NCI-H2107 treated with DMSO at 0.1 percent for 48 hours (cell line): ENCODE results near the gene SVEP1.
"Not testable (repeated sequence)": the region's sequence is repeated elsewhere in the genome, so short reads cannot be mapped to it uniquely, and the experiment has no call there.

Experiments
- DNase-seq: peaks from one replicate; lab custom pipeline; 2025; ENCODE audit not compliant: unreplicated experiment; lab: John Stamatoyannopoulos, UW

SVEP1 gene

DNA sequence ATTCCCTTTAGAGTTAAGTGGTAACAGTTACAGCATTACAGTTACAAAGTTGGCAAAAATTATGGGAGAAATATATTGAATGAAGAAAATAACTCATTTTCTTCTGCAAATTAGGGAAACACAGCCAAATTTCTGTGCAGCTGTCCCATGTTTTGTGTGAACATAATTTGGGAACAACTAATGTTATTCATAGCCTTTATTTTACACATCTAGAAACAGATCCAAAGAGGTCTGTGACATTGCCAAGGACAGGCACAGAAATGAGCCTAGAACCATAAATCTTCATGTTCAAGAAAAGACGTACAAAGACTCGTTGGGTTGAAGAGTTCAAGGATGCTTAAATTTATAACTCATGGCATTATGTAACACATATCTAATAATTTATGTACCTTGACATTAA, 127.8 kb downstream of the SVEP1 start:
- DNase-seq = no peak

DNA sequence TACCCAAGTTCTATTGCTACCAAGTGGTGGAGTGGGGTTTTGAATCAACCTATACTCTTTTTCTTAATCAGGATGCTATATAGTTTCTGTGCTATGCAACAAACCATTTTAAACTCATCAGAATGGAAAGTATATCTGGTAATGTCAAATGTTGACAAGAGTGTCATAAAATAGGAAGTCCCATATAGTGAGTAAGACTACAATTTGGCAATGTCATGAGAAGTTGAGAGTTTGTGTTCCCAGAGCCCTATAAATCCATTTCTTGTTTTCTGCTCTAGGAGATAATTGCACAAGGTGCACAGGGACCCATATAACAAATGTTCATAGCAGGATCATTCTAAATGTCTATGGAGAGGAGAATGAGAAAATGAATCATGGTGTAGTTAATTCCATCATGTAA, 132.1 kb downstream of the SVEP1 start:
- no peak for DNase-seq

DNA sequence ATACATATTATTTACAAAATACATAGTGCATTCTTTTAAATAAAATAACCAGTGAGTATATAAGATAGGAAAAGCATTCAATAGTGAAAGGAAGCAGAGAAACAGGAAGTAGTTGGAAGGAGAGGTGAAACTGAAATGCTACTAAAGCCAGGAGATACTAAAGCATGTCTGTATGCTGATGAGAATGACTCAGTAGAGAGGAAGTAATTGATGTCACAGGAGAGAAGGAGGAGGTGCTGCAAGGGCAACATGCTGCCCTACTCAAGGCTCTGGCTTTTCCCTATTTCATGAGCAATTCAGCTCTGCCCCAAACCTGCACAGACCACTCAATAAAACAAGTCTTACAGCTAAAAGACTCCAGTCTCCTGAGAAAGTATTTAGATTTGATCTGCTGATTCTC, 133.4 kb downstream of the SVEP1 start:
- no peak for DNase-seq

DNA sequence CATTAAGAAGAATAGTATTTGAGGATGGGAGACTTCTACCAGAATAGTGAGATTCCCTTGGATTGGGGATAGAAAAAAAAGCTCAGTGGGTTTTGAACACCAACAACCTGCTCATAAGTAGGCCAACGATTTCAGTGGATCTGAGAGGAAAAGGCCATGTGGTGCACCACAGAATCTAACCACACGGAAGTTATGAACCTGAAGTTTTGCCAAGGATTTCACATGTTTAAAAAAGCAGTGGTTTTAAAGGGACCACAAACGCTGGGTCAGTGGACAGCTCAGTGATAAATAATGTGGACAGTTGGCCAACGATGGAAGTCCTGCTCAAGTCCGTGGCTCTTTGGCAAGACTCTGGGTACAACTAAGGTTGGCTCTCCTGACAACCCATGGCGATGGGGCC, 134.6 kb downstream of the SVEP1 start:
- no peak for DNase-seq

DNA sequence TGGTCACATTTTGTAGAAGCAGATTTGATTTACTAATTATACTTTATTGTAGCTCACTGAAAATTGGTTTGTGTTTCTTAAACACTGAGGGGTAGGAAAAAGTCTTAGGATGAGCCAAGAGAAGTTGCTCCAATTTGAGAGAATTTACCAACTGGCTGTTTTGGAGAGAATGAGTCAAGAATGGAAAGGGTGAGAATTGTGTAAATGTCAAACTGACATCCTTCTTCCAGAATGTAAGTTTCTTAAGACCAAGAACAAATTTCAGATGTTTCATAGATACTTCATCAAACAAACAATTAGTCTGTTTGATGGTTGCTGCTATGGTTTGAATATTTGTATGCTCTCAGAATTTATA, 135.7 kb downstream of the SVEP1 start:
- no peak for DNase-seq

DNA sequence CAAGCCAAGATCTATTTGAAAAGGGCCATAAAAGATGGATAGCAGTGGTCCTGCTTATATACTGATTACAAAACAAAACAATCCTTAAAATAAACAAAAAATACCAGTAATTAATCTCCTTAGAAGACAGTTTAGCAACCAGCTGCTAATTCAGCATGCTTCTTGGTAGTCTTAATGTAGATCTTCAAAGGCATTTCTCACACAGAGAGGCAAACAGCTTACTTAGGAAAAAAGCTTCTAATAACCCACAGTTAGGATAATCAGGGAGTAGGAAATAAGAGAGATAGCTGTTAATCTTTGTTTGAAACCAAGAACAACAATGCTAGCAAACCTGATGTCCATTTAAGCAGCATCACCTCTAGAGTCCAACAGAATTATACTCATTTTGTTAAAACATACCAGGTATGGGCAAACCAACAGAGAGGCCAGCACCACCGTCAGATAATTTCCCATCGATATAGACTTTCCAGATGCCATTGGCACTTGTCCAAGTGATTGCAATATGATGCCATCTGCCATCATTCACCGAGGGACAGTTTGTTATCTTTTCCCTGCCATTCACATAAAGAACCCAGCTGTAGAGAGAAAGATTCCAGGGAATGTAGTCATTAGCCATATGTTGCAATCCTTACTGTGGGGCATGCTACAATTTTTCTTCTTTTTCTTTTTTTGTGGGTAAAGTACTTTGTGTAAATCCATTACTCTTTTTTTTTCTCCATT, 136.2 kb downstream of the SVEP1 start:
- no peak for DNase-seq

DNA sequence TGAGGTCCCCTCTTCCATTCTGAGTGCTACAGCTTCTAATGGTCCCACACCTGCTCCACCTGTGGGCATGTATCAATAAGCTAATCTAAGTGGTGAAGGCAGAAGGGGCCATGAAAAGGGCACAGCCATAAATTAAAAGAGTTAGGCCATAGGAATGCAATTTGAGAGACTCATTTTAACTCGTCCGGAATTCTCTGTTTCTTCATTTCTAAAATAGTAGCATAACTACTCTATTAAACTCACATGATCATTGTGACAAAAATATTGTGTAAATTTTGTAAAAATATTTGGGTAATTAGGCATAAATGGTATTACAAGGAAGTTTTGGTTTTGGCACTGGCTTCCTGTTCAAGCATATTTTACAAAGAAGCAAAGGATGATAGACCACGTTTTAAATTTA, 138.7 kb downstream of the SVEP1 start:
- no peak for DNase-seq

DNA sequence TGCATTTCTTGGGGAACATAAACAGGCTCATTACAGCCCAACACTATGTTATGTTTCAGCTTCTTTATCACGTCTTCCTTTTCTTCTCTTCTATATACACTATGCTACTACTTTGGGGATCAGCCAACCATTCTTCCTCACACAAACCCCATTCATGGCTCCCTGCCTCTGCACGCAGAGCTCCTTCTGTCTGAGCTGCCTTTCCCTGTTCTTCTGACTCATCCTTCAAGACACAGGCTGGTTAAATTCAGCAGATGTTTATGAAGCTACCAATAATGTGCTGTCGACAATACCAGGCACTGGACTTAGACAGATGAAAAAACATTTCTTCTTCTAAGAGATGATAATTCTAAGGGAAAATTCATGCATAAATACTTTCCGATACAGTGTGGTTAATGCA, 139.4 kb downstream of the SVEP1 start:
- DNase-seq = no peak

DNA sequence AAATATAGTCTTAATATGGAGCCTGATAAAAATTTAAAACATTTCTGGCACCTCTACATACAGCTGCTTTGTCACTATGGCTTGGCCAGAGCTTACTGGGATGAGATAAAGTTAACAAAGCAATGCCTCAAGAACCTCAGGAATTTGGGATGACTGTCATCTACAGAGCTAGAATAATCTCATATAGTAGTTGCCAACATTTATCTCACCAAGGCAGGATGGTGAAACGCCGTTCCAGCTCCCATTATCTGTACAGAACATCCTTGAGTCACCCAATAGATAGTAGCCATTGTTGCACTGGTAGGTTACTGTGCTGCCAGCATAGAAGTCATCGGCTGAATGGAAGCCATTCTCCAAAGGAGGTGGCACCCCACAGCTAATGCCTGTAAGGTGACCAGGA, 147.3 kb downstream of the SVEP1 start:
- no peak for DNase-seq

DNA sequence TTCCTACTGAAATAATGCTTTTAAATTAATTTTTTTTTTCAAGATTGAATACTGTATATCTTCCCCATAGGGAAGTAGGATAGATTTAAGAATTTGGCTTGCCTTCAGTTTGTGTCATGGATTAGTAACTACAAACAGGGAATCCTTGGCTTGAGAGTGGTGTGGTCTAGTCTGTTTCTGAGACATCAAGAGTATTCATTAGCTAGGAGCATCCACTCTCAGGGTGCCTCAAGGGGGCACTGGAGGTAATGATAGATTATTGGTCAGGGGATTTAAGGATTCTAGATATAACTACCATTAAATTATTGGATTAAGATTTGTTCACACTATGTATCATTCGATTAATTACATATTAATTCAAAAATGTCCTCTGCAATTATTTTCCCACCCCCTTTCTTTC, 150.1 kb downstream of the SVEP1 start:
- no peak for DNase-seq

DNA sequence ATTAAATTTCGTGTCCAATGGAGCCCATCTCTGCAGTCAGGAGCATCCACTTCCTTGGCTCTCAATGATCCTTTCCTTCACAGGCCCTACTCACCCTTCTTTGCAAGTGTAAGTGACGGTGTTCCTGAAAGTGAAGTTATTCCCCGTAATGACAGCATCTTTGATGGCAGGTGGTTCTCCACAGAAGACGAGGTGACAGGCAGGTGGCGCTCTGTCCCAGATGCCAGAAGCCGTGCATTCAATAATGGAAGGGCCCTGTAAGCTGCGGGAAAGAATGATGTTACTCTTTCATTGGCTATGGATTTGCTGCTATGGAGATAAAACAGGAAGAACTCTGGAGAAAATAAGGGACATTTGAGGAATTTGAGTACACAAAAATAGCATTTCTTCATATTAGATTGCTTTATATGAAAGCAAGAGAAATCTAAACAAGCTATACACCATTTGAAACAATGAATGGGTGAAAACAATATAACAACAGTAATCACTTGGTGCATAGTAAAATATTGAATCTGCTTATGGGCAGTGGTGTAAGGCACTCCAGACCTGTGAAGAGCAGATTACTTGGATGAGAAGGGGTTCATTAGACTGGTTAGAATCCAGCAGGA, 151.9 kb downstream of the SVEP1 start:
- DNase-seq = no peak

DNA sequence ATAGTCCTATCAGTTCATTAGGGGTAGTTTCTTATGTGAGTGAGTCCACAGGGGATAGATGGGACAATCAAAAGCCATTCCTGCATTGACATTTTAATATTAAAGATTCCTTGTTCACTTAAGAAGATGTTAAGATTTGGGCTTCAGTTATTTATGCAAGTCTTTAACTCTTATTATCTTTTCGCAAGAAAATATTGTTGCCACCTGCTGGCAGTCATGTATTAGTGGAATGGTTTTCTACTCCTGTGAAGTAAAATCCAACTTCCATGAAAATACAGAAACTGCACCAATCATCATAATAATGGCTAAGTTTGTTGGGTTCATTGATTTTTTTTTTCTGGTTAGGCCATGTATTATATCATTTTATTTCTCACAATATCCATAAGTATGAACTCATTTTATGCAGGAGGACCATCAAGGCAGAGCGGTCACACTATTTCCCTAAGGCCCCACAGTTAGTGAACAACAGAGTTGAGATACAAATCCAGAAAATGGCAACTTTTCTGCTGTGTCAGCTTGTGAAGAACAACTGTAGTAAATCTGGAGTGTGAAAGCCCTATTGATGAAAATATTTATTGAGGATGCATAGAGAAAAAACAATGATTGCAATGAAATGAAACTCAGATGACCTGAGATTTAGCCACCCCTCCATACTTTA, 153.4 kb downstream of the SVEP1 start:
- DNase-seq = no peak

DNA sequence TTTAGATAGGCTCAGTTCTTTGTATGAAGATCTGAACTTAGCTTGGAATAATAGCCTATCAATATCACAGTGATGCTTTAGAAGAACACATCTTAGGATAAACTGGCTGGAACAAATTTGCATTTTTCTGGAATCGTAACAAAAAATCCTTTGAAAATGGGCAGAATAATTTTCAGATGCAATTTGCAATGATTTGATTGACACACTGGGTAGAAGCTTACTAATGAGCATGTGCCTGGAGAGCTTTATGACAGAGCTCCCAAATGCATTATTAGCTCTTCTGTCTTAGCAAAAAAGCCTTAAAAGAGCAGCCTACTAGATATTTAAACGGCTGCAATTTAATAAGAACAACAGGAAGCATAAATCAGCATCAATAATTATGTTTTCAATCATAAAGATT, 165.1 kb downstream of the SVEP1 start:
- no peak for DNase-seq

DNA sequence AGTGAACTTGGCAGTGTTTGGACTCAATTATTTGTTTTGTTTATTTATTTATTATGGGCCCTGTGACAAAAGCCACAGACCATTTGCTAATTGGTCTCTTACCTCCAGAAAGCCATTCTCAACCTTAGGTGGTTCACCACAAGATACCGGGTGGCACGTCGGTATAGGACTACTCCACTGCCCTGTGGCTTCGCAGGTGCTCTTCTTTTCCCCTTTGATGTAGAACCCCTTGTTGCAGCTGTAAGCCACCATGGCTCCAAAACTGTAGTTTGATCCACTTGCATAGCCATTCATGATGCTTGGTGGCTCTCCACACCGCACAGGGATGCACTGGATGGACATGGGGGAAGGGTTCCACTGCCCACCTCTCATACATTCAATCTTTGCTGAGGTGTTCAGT, 168.6 kb downstream of the SVEP1 start:
- no peak for DNase-seq

DNA sequence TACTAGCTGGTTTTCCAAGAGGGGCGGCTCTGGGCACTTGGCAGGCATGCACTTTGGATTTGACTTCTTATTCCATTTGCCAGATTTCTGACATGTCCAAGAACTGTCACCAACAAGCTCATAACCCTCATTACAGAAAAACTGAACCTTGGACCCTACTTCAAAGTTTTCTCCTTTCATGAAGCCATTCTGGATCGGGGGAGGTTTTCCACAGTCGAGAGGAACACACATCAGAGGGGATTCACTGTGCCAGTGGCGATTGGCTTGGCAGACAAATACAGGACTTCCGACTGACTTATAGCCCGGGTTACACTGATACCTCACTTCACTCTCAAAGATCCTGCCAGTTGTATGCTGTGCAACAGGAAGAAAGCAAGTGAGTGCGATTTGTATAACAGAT, 170.9 kb downstream of the SVEP1 start:
- no peak for DNase-seq

DNA sequence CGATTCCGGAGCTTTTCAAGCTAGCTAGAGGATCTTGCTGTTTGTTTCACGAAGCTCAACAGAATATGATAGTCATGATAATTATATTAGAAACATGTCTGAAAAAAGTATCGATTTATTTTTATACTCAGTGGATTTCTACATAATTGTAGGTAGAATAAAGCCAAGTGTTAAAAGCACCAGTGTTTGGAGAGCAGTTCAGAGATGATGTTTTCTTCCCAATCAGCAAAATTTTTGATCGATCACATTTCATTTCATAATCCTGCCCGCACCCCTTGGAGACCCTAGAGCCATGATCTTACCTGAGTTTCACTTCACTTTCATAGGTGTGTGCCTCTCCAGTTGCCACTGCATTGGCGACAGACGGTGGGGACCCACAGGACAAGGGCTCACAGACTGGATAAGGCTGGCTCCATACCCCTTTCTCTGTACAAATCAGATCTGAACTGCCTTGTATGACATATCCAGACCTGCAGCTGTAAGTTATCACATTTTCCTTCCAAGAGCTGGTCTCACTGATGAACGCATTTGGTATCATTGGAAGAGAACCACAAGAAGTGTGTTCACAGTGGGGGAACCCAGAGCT, 173.6 kb downstream of the SVEP1 start:
- DNase-seq = no peak

DNA sequence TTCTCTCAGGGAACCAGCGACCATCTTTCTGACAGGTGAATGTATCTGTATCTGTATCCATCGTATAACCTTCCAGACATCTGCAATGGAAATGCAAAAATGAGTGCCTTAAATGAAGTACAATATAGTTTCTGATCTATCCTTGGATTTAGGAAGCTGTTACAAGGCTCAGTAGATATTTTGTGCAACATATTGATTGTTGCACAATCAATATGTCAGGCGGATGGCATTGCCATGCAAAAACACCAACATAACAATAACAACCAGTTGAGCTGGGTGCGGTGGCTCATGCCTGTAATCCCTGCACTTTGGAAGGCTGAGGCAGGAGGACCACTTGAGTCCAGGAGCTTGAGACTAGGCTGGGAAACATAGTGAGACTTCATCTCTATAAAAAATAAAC, 175.1 kb downstream of the SVEP1 start:
- no peak for DNase-seq

DNA sequence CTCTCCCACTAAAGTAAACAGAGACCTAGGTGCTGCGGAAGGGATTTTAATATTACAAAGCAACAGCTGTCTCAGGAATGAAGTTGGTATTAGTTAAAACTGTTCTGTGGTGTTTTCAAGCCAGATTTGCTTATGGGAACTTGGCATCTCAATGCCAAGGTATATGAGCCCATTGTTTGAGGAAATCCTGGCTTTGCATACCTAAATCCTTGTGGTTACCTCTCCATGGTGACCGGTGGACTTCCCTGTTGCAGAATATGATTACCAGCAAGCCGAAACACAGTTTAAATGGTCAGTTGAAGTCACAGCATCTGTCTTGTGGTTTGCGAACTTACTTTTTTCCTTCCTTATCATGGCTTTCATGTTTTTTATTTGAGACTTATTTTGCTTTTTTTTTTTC, 179.6 kb downstream of the SVEP1 start:
- no peak for DNase-seq

DNA sequence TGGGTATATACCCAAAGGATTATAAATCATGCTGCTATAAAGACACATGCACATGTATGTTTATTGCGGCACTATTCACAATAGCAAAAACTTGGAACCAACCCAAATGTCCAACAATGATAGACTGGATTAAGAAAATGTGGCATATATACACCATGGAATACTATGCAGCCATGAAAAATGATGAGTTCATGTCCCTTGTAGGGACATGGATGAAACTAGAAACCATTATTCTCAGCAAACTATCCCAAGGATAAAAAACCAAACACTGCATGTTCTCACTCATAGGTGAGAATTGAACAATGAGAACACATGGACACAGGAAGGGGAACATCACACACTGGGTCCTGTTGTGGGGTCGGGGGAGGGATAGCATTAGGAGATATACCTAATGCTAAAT, 180.5 kb downstream of the SVEP1 start:
- DNase-seq = not testable (repeated sequence)

DNA sequence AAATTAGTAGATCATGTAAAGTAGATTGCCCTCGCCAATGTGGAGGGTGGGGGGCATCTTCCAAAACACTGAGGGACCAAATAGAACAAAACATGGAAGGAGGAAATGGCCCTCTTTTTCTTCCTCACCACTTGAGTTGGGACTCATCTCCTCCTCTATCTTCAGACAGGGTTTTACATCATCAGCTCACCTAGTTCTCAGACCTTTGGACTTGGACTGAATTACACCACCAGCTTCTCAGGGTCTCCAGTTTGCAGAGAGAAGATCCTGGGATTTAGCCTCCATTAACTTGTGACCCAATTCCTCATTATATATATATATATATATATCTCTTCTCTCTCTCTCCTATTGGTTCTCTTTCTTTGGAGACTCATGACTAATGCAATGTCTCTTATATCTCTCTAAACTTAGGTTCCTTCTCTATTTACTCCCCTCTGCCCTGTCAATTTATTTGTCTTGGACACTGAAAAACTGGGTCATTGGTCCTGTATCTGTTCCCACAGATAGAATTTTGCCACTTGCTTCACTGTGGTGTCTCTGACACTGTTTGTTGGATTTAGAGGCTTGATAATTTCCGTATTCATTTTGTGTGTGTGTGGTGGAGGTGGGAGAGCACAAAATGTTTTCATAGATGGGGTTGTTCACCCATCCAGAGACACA, 187.6 kb downstream of the SVEP1 start:
- DNase-seq = no peak

DNA sequence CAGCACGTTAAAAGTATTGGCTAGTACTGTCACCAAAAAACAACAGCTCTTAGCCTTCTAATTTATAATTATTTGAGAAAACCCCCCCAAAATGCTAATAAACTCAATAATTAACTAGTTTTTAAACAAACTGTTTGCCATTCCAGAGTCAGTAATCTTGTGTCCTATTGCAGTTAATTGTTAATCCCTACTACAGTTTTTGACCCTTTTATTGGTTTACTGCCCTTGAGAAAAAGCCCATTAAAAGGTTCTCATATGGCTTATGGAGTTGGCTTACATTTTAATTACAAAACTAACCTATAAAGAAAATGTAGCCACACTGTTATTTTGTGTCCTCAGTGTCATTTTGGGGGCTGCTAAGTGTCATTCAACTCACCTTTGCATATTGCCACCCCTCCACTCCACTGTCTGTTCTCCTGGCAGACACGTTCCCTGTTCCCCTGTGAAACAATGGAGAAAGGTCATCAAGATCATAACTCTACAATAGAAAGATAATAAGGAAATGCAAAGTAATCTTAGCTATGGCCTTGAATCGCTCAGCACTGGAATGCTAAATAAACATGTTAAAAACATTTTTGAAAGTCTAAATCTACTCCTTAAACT, 190.3 kb downstream of the SVEP1 start:
- DNase-seq = no peak
